Hepatocyte (in vitro differentiated cells): ENCODE results near the gene STARD7. TPM values are rescaled to one million over a fixed set of nuclear protein-coding genes. Genes with fewer than 3 reads are reported as not detected.
A peak's percentile ranks its signal among the peaks of the same experiment; 100 is the strongest.

Experiments
- DNase-seq: peaks from one replicate; pipeline ENCODE4 v3.0.0-alpha.2; 2016; ENCODE audit warnings: low spot score
- H2AFZ ChIP-seq: fragments of 200-600 bp; sonication (generic); 2 replicates; pipeline ENCODE4 v1.6.0; 2016; ENCODE audit warnings: antibody characterized with exemption, mild to moderate bottlenecking
- H3K27ac ChIP-seq: fragments of 200-600 bp; sonication (generic); 2 replicates; pipeline ENCODE4 v1.5.1; 2016; ENCODE audit warnings: mild to moderate bottlenecking
- H3K27me3 ChIP-seq: fragments of 200-600 bp; sonication (generic); 2 replicates; pipeline ENCODE4 v1.6.1; 2016
- H3K36me3 ChIP-seq: fragments of 200-600 bp; sonication (generic); replicated peaks from 2 replicates; pipeline ENCODE4 v1.5.1; 2016; ENCODE audit warnings: low read depth; ENCODE audit not compliant: insufficient read depth
- H3K4me1 ChIP-seq: fragments of 200-600 bp; sonication (generic); 2 replicates; pipeline ENCODE4 v1.5.1; 2016; ENCODE audit warnings: mild to moderate bottlenecking, moderate library complexity; ENCODE audit not compliant: insufficient read depth
- H3K4me2 ChIP-seq: fragments of 200-600 bp; sonication (generic); 2 replicates; pipeline ENCODE4 v1.6.0; 2016
- H3K4me3 ChIP-seq: fragments of 200-600 bp; sonication (generic); 2 replicates; pipeline ENCODE4 v1.5.1; 2016; ENCODE audit warnings: mild to moderate bottlenecking
- H3K79me2 ChIP-seq: fragments of 200-600 bp; sonication (generic); 2 replicates; pipeline ENCODE4 v1.6.0; 2017; ENCODE audit warnings: mild to moderate bottlenecking
- H3K9me2 ChIP-seq: fragments of 200-600 bp; sonication (generic); replicated peaks from 2 replicates; pipeline ENCODE4 v1.6.0; 2017; ENCODE audit warnings: mild to moderate bottlenecking; ENCODE audit not compliant: insufficient read depth
- H3K9me3 ChIP-seq: fragments of 200-600 bp; sonication (generic); 2 replicates; pipeline ENCODE4 v1.5.1; 2016; ENCODE audit warnings: low read depth, mild to moderate bottlenecking
- H4K20me1 ChIP-seq: fragments of 200-600 bp; sonication (generic); 2 replicates; pipeline ENCODE4 v1.6.0; 2016; ENCODE audit warnings: mild to moderate bottlenecking; ENCODE audit not compliant: insufficient read depth, poor library complexity, severe bottlenecking
- CTCF ChIP-seq: fragments of 200-600 bp; sonication (generic); IDR thresholded peaks from 2 replicates; pipeline ENCODE4 v1.5.1; 2016; ENCODE audit warnings: antibody characterized with exemption, mild to moderate bottlenecking; ENCODE audit not compliant: poor library complexity
- EZH2 ChIP-seq: fragments of 200-600 bp; sonication (generic); IDR thresholded peaks from 2 replicates; pipeline ENCODE4 v1.6.1; 2016; ENCODE audit warnings: antibody characterized with exemption, mild to moderate bottlenecking, borderline replicate concordance
- EZH2phosphoT487 ChIP-seq: fragments of 200-600 bp; sonication (generic); IDR thresholded peaks from one replicate; pipeline ENCODE4 v1.6.1; 2018; ENCODE audit warnings: antibody characterized with exemption, mild to moderate bottlenecking, low read depth, moderate library complexity; ENCODE audit not compliant: unreplicated experiment, severe bottlenecking
- WGBS: methylation state at CpG from one replicate; pipeline ENCODE4 v1.1.6; 2016; ENCODE audit warnings: low lambda C conversion rate; ENCODE audit errors: missing lambda C conversion rate; 5-methylcytosine and 5-hydroxymethylcytosine counted together
- polyA plus RNA-seq: library from polyadenylated mRNA; unstranded; fragments of >200 nt; fragmentation: Nextera tagmentation; extraction: Ambion mirVana; gene quantifications from 2 replicates; pipeline ENCODE4 v1.2.1, GENCODE V29; 2016
- total RNA-seq: library from RNA; depleted of rRNA; stranded (reverse); fragments of >200 nt; gene quantifications from 2 replicates; pipeline ENCODE4 v1.2.3, GENCODE V29; 2014

STARD7 gene
- total and polyA plus RNA-seq, 2 experiments from 2014 or later = 101 to 138 TPM

GRCh38 chr2:96186562-96186961, 22.1 kb downstream of the STARD7 start:
- H3K27me3 ChIP-seq = no peaks in the 10 kb centered on the region
- peak overlapping the region; percentile 1 for H3K27ac ChIP-seq
- no peaks in the 10 kb centered on the region for H3K9me3 ChIP-seq
- H3K79me2 ChIP-seq = peaks cover 12% of the 10 kb centered on the region
- no peak overlapping the region for H2AFZ ChIP-seq
- H3K9me2 ChIP-seq = no peaks in the 10 kb centered on the region
- H4K20me1 ChIP-seq = no peaks in the 10 kb centered on the region
- no peak for DNase-seq
- no peak overlapping the region for H3K4me2 ChIP-seq
- H3K4me1 ChIP-seq = peaks cover 11% of the 10 kb centered on the region
- WGBS = 96% methylated on average over 5 of the region's 5 CpGs
- H3K4me3 ChIP-seq = no peak overlapping the region
- H3K36me3 ChIP-seq = peaks cover 3% of the 10 kb centered on the region
- no peak for TF ChIP-seq EZH2phosphoT487
- TF ChIP-seq EZH2 = no peak
- TF ChIP-seq CTCF = no peak

- Histone ChIP-seq H2AFZ (no peak overlapping the region), H3K9me3 (no peaks in the 10 kb centered on the region), H3K36me3 (peaks cover 3% of the 10 kb centered on the region), H3K4me2 (no peak overlapping the region), H3K9me2 (no peaks in the 10 kb centered on the region), H3K79me2 (peaks cover 5% of the 10 kb centered on the region), H3K4me3 (no peak overlapping the region), H3K27ac (no peak overlapping the region), H4K20me1 (no peaks in the 10 kb centered on the region), H3K4me1 (peaks cover 11% of the 10 kb centered on the region), H3K27me3 (no peaks in the 10 kb centered on the region)
- TF ChIP-seq EZH2phosphoT487 (no peak), CTCF (no peak), EZH2 (no peak)
- 93% methylated on average over 1 of the region's 1 CpG for WGBS
- no peak for DNase-seq
Measured at GRCh38 chr2:96185516-96185915, 23.1 kb downstream of the STARD7 start.

- no peaks in the 10 kb centered on the region for H3K9me2 ChIP-seq
- no peak for DNase-seq
- peaks cover 5% of the 10 kb centered on the region for H3K79me2 ChIP-seq
- no peak overlapping the region for H3K4me2 ChIP-seq
- H4K20me1 ChIP-seq = no peaks in the 10 kb centered on the region
- no peaks in the 10 kb centered on the region for H3K27me3 ChIP-seq
- no peak overlapping the region for H3K27ac ChIP-seq
- TF ChIP-seq EZH2phosphoT487 (no peak), CTCF (no peak), EZH2 (no peak)
- H3K4me1 ChIP-seq = peaks cover 11% of the 10 kb centered on the region
- no peak overlapping the region for H3K4me3 ChIP-seq
- H2AFZ ChIP-seq = no peak overlapping the region
- peaks cover 3% of the 10 kb centered on the region for H3K36me3 ChIP-seq
- H3K9me3 ChIP-seq = no peaks in the 10 kb centered on the region
- WGBS = 97% methylated on average over 8 of the region's 8 CpGs
Measured at GRCh38 chr2:96184989-96185388, 23.6 kb downstream of the STARD7 start.

- H3K4me1 ChIP-seq = peaks cover 11% of the 10 kb centered on the region
- no peak overlapping the region for H3K4me3 ChIP-seq
- H3K4me2 ChIP-seq = no peak overlapping the region
- TF ChIP-seq EZH2phosphoT487 (no peak), CTCF (no peak), EZH2 (no peak)
- no peaks in the 10 kb centered on the region for H3K9me2 ChIP-seq
- H3K9me3 ChIP-seq = no peaks in the 10 kb centered on the region
- WGBS = 95% methylated on average over 8 of the region's 8 CpGs
- H3K27ac ChIP-seq = no peak overlapping the region
- H3K36me3 ChIP-seq = peaks cover 3% of the 10 kb centered on the region
- no peak for DNase-seq
- H3K27me3 ChIP-seq = no peaks in the 10 kb centered on the region
- no peak overlapping the region for H2AFZ ChIP-seq
- no peaks in the 10 kb centered on the region for H4K20me1 ChIP-seq
- H3K79me2 ChIP-seq = no peaks in the 10 kb centered on the region
Measured at GRCh38 chr2:96184188-96184587, 24.4 kb downstream of the STARD7 start.
